Panc1 (cell line): Measurements from ENCODE around the gene MED12. TPM values are rescaled to one million over a fixed set of nuclear protein-coding genes. Genes with fewer than 3 reads are reported as not detected.
A peak's percentile ranks its signal among the peaks of the same experiment; 100 is the strongest.

Experiments
- ATAC-seq: fragments of 200-7000 bp; cut with Tn5 transposase; 2 replicates; pipeline ENCODE4 v1.9.1; 2020; ENCODE audit warnings: mild to moderate bottlenecking, moderate library complexity
- BruUV-seq: library from RNA; stranded (reverse); fragments of 400-500 nt; replicated peaks from 2 replicates; lab custom pipeline; 2021; lab: Mats Ljungman, UMichigan
- CTCF ChIA-PET: fragments of 300-600 bp; sonication (Branson Sonifier 250); formaldehyde crosslinking; loops from one replicate; lab custom pipeline; 2022; ENCODE audit warnings: antibody characterized with exemption; lab: Charles Lee
- POLR2A ChIA-PET: fragments of 300-600 bp; sonication (Branson Sonifier 250); formaldehyde crosslinking; loops from one replicate; lab custom pipeline; 2022; ENCODE audit warnings: antibody characterized with exemption; lab: Charles Lee
- DNase-seq: peaks from one replicate; pipeline ENCODE4 v3.0.0-alpha.2; 2010; ENCODE audit warnings: low read depth, low spot score
- H3K27ac ChIP-seq: 2 replicates; pipeline ENCODE4 v1.5.1; 2011; ENCODE audit warnings: mild to moderate bottlenecking, low read length, inconsistent platforms
- H3K27me3 ChIP-seq: fragments of 200-500 bp; sonication (Bioruptor generic); 2 replicates; pipeline ENCODE4 v1.6.0; 2014; ENCODE audit warnings: low read length, inconsistent platforms; ENCODE audit not compliant: control insufficient read depth, insufficient read depth
- H3K36me3 ChIP-seq: fragments of 200-500 bp; sonication (Bioruptor generic); 2 replicates; pipeline ENCODE4 v1.5.1; 2014; ENCODE audit warnings: inconsistent platforms, mild to moderate bottlenecking, low read length, moderate library complexity; ENCODE audit not compliant: control insufficient read depth, insufficient read depth
- H3K4me1 ChIP-seq: 2 replicates; pipeline ENCODE4 v1.5.1; 2011; ENCODE audit warnings: inconsistent platforms, mild to moderate bottlenecking, low read length, moderate library complexity; ENCODE audit not compliant: control insufficient read depth, insufficient read depth
- H3K4me3 ChIP-seq, 2 experiments: 2 replicates each; pipeline ENCODE4 v1.5.1; 2011 to 2012; ENCODE audit warnings: low read depth in 2 of 2, low read length in 2 of 2, mild to moderate bottlenecking in 2 of 2, inconsistent platforms in 1 of 2, moderate library complexity in 1 of 2
- H3K9me3 ChIP-seq: fragments of 200-500 bp; sonication (Bioruptor generic); 2 replicates; pipeline ENCODE4 v1.5.1; 2014; ENCODE audit warnings: low read depth, mild to moderate bottlenecking, inconsistent platforms, low read length, moderate library complexity; ENCODE audit not compliant: control insufficient read depth, insufficient read depth
- CTCF ChIP-seq: fragments of 450-650 bp; IDR thresholded peaks from 2 replicates; pipeline ENCODE4 v1.5.1; 2017; ENCODE audit warnings: mild to moderate bottlenecking
- POLR2AphosphoS5 ChIP-seq: IDR thresholded peaks from 2 replicates; pipeline ENCODE4 v1.6.1; 2012; ENCODE audit warnings: mild to moderate bottlenecking, low read depth, low read length, moderate library complexity
- REST ChIP-seq, 2 experiments: IDR thresholded peaks; 2 replicates each; pipeline ENCODE4 v1.6.1; 2011 to 2012; ENCODE audit warnings: low read depth in 2 of 2, control low read depth in 1 of 2, low read length in 1 of 2, mild to moderate bottlenecking in 1 of 2, moderate library complexity in 1 of 2; ENCODE audit not compliant: insufficient read depth in 1 of 2
- SIN3A ChIP-seq: IDR thresholded peaks from 2 replicates; pipeline ENCODE4 v1.6.1; 2012; ENCODE audit warnings: low read depth, mild to moderate bottlenecking, low read length, moderate library complexity, borderline replicate concordance; ENCODE audit not compliant: insufficient read depth
- TCF7L2 ChIP-seq: IDR thresholded peaks from 2 replicates; pipeline ENCODE4 v1.6.1; 2011; ENCODE audit warnings: mild to moderate bottlenecking, low read depth, low read length, inconsistent platforms
- in situ Hi-C: cut with HindIII; loops from 2 replicates; pipeline ENCODE4 v1.10.0; 2016; ENCODE audit warnings: low sequenced_read_pairs, low pct_unique_long_range_greater_than_20kb
- intact Hi-C: fragments of 100-400 bp; cut with micrococcal nuclease; formaldehyde crosslinking; loops from one replicate; pipeline ENCODE4 v1.10.0; 2022; ENCODE audit not compliant: unreplicated experiment
- total RNA-seq: library from RNA; stranded (reverse); gene quantifications from one replicate; pipeline ENCODE4 v1.2.1, GENCODE V29; 2021; ENCODE audit not compliant: unreplicated experiment

MED12 gene
- total RNA-seq, 1 experiment from 2014 or later = 42.0 TPM

GRCh38 chrX:71128915-71129765 lies 10.7 kb downstream of the MED12 start:
- ChIA-PET POLR2A (no interaction called here), CTCF (no interaction called here)
- H3K4me1 ChIP-seq = no peaks in the 10 kb centered on the region
- no peak overlapping the region for H3K4me3 ChIP-seq
- BruUV-seq = no TSS peak
- DNase-seq = no peak
- ATAC-seq = peak; percentile 94
- in situ Hi-C loops (no loop called here), intact Hi-C loops (no loop called here)
- no peaks in the 10 kb centered on the region; the same call in none of the 2 replicates for H3K36me3 ChIP-seq
- TF ChIP-seq POLR2AphosphoS5 (no peak), REST (IDR thresholded peaks at IDR 0.05; ENCODE audit: insufficient read depth in 1 of 2, low read depth in 2 of 2, low read length in 1 of 2) (no peak), SIN3A (no peak), TCF7L2 (no peak), CTCF (peak; percentile 89)
- no peaks in the 10 kb centered on the region for H3K9me3 ChIP-seq
- H3K27ac ChIP-seq = no peak overlapping the region
- H3K27me3 ChIP-seq = no peaks in the 10 kb centered on the region

GRCh38 chrX:71131510-71131909 lies 13.1 kb downstream of the MED12 start:
- H3K27me3 ChIP-seq = no peaks in the 10 kb centered on the region
- no peak for DNase-seq
- POLR2A ChIA-PET = no interaction called here
- H3K27ac ChIP-seq = no peak overlapping the region
- CTCF ChIA-PET = no interaction called here
- intact Hi-C loops = no loop called here
- in situ Hi-C loops = no loop called here
- ATAC-seq = no peak
- TF ChIP-seq POLR2AphosphoS5 (no peak), SIN3A (no peak), TCF7L2 (no peak)
- no TSS peak for BruUV-seq
- H3K4me3 ChIP-seq = no peak overlapping the region
- no peaks in the 10 kb centered on the region for H3K4me1 ChIP-seq
- no peaks in the 10 kb centered on the region; the same call in none of the 2 replicates for H3K36me3 ChIP-seq
- no peaks in the 10 kb centered on the region for H3K9me3 ChIP-seq

DNA sequence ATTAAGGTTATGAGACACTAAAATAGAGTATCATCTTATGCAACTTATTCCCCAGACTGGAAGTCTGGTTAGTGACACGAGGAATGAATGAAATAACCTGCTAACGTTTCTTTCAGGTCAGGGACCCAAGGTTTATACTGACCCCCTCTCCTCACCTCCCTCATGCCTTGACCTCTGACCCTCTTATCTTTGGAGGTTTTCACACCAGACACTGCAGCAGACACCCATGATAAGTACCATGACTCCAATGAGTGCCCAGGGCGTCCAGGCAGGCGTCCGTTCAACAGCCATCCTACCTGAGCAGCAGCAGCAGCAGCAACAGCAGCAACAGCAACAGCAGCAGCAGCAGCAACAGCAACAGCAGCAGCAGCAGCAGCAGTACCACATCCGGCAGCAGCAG lies 22.0 kb downstream of the MED12 start:
- Histone ChIP-seq H3K36me3 (peaks cover 2% of the 10 kb centered on the region; the same call in 1 of the 2 replicates), H3K9me3 (no peaks in the 10 kb centered on the region), H3K27me3 (no peaks in the 10 kb centered on the region), H3K4me1 (no peaks in the 10 kb centered on the region), H3K27ac (no peak overlapping the region), H3K4me3 (no peak overlapping the region)
- DNase-seq = no peak
- no peak for TF ChIP-seq TCF7L2
- no peak for TF ChIP-seq SIN3A
- no peak for TF ChIP-seq CTCF
- TF ChIP-seq POLR2AphosphoS5 = no peak
- TF ChIP-seq REST (IDR thresholded peaks at IDR 0.05; ENCODE audit: insufficient read depth in 1 of 2, low read depth in 2 of 2, low read length in 1 of 2) = no peak
- no TSS peak for BruUV-seq
- CTCF ChIA-PET = no interaction called here
- no peak for ATAC-seq
- POLR2A ChIA-PET = no interaction called here
- in situ Hi-C loops = no loop called here
- intact Hi-C loops = no loop called here
